GM10266 (cell line): ENCODE results near the gene VWA3B.
"Not testable (repeated sequence)": the region's sequence is repeated elsewhere in the genome, so short reads cannot be mapped to it uniquely, and the experiment has no call there.

ENCODE experiments used
- DNase-seq: peaks from one replicate; pipeline ENCODE4 v3.0.0; 2012; ENCODE audit errors: extremely low spot score
- TF ChIP-seq, protein P1 (sequence below): IDR thresholded peaks from 2 replicates; pipeline ENCODE4 v1.5.1; 2012; ENCODE audit warnings: mild to moderate bottlenecking, low read depth; ENCODE audit not compliant: control insufficient read depth, insufficient read depth; ENCODE audit errors: missing control alignments

VWA3B gene

DNA sequence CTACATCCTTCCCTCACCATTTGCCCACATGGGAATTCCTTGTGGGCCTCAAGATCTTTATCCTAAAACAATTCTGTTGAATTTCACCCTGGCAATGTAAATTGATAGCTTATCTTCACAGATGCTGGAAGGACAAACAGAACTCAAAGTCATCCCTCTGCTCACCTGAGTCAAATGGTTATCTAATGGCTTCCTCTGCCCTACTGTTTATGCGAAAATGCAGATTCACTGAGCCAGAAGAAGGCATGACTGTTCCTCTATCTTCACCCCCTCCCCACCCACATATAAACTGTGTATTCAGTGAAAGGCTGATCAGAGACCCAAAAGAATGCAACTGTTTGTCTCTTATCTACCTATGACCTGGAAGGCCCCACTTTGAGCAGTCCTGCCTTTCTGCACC, 43.9 kb upstream of the VWA3B start:
- TF ChIP-seq, protein P1, sequence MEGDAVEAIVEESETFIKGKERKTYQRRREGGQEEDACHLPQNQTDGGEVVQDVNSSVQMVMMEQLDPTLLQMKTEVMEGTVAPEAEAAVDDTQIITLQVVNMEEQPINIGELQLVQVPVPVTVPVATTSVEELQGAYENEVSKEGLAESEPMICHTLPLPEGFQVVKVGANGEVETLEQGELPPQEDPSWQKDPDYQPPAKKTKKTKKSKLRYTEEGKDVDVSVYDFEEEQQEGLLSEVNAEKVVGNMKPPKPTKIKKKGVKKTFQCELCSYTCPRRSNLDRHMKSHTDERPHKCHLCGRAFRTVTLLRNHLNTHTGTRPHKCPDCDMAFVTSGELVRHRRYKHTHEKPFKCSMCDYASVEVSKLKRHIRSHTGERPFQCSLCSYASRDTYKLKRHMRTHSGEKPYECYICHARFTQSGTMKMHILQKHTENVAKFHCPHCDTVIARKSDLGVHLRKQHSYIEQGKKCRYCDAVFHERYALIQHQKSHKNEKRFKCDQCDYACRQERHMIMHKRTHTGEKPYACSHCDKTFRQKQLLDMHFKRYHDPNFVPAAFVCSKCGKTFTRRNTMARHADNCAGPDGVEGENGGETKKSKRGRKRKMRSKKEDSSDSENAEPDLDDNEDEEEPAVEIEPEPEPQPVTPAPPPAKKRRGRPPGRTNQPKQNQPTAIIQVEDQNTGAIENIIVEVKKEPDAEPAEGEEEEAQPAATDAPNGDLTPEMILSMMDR: no peak
- DNase-seq: no peak

DNA sequence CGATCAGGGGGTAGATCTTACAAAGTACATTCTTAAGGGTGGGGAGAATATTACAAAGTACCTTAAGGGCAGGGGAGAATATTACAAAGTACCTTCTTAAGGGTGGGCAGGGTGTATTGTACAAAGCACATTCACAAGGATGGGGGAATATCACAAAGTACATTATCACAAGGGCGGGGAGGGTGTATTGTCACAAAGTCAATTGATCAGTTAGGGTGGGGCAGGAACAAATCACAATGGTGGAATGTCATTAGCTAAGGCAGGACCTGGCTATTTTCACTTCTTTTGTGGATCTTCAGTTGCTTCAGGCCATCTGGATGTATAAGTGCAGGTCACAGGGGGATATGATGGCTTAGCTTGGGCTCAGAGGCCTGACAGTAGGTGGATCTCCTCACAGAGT, 42.2 kb upstream of the VWA3B start:
- DNase-seq: not testable (repeated sequence)

DNA sequence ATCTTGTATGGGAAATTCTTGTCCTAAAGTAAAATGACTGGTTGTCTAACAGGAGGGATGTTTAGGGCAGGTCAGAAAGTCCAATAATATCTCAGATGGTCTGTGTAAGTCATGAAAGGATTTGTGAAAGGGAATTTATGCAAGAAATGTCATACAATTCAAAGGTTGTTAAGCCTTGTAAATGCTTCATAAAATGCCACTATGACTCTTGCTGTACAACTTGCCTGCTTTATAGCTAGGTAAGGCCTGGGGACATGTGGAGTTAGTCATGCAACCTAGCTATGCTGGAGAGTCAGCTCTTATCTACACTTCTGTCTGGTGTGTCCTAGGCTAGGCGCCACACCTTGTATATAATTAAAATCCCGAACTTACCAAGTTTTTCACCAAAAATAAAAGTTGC, 36.9 kb upstream of the VWA3B start:
- TF ChIP-seq, protein P1: no peak
- DNase-seq: no peak

DNA sequence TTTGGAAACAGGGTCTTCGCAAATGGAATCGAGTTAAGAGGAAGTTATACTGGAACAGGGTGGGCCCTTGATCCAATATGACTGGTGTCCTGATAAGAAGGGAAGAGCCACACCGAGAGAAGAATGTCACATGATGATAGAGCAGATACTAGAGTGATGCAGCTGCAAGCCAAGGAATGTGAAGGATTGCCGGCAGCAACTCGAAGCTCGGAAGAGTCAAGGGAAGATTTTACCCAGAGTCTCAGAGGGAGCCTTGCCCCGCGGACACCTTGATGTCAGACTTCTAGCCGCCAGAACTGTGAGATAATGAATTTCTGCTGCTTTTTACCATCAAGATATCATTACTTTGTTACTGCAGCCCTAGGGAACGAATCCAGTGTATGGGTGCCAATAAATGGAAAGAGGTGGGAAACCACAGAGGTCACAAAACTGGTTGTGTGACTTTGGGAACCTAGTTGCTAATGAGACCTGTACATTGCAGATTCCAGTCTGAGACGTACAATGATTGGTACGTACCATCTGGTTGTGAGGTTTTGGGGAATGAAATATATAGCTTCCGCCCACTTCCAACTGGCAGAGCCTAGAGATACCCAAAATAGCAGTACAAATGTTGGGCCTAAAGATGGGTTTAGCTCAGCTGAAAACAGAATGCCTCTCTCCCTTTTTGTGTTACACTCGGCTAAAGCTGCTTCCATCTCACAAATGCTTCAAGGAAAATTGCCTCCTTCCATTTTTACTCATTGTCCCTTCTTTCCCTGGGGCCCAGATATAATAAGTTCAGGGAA, 28.6 kb upstream of the VWA3B start:
- DNase-seq: no peak
- TF ChIP-seq, protein P1: no peak

DNA sequence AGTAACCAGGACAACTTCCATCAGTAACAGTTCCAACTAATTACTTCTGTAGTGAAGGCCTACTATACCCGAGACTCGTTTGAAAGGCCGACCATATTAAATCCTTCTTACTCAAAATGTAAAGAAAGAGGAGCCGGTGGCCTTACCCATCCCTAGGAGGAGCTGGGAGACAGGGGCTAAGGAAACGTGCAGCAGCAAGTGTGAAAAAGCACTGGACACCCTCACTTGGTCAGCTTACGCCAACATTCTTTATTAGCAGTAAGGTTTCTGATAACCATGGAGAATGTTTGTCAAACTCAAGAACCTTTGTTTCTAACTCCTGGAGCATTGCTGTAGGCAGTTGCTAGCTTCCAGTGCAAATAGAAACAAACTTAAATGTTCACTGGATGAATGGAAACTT, 26.7 kb upstream of the VWA3B start:
- DNase-seq: no peak
- TF ChIP-seq, protein P1: no peak

DNA sequence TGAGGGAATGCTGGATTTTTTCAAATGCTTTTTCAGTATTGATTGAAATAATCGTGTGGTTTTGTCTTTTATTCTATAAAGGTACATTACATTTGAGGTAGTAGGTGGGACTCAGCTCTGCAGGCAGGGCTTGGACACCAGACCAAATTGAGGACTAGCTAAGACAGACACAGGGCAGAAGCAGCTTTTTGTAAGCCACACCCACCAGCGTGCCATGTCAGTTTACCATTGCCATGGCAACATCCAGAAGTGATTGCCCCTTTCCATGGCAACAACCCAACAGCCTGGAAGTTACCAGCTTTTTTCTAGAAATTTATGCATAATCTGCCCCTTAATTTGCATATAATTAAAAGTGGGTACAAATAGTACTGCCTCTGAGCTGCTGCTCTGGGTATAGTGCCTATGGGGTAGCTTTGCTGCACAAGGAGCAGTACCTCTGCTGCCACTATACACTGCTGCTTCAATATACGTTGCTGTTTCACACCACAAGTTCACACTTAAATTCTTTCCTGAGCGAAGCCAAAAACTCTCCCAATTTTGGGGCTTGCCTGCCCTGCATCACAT, 23.6 kb upstream of the VWA3B start:
- DNase-seq: no peak

DNA sequence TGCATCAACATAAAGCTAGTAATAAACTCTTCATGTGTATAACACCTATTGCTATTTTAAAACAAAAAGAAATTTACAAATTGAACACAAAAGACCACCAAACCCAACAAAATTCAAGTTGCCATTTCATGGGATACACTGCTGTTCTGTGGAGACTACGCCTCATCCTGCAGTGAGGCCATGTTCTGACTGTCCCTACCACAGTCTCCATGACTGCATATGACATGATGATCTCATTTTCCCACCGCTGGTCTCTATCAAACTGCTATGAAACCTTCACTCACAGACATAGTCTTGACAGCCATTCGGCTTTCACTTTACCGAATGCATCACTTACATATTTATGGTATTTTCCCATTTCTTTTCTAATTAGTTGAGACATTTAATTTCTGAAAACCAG, 21.2 kb upstream of the VWA3B start:
- DNase-seq: no peak
- TF ChIP-seq, protein P1: no peak

More for the DNA sequence above, 23.6 kb upstream of the VWA3B start:
- TF ChIP-seq, protein P1: no peak
